HCT116 (cell line): Measurements from ENCODE around the gene TTR.

Source experiments
- CTCF ChIP-seq, 3 experiments: fragments of 200-600 bp in 1 of 3; sonication (generic) in 1 of 3; IDR thresholded peaks in 2 of 3; conservative IDR thresholded peaks in 1 of 3; 2 replicates each; pipeline ENCODE4 v1.5.1; 2012 to 2017; ENCODE audit warnings: low read depth in 2 of 3, low read length in 2 of 3, antibody characterized with exemption in 1 of 3, borderline replicate concordance in 1 of 3, control low read depth in 1 of 3, mild to moderate bottlenecking in 1 of 3, mixed read lengths in 1 of 3, mixed run types in 1 of 3, moderate library complexity in 1 of 3; ENCODE audit not compliant: insufficient read depth in 1 of 3
- YY1 ChIP-seq: IDR thresholded peaks from 2 replicates; pipeline ENCODE4 v1.6.1; 2011; ENCODE audit warnings: low read length, low read depth, moderate library complexity, mild to moderate bottlenecking; ENCODE audit not compliant: insufficient replicate concordance; ENCODE audit errors: extremely low read depth

GRCh38 chr18:31624892-31625640 lies 33.4 kb downstream of the TTR start:
- TF ChIP-seq CTCF (IDR thresholded peaks at IDR 0.05 in 2 of 3, conservative IDR thresholded peaks at IDR 0.05 in 1 of 3; ENCODE audit: borderline replicate concordance in 1 of 3, insufficient read depth in 1 of 3, low read depth in 2 of 3, low read length in 2 of 3) (no peak), YY1 (no peak)
